ENCODE measurements around the gene DLGAP3. TPM values are rescaled to one million over a fixed set of nuclear protein-coding genes. Genes with fewer than 3 reads are reported as not detected.
A peak's percentile ranks its signal among the peaks of the same experiment; 100 is the strongest.

The DLGAP3 gene
- total RNA-seq, 1 experiment from 2014 or later = 0.34 TPM

DNA sequence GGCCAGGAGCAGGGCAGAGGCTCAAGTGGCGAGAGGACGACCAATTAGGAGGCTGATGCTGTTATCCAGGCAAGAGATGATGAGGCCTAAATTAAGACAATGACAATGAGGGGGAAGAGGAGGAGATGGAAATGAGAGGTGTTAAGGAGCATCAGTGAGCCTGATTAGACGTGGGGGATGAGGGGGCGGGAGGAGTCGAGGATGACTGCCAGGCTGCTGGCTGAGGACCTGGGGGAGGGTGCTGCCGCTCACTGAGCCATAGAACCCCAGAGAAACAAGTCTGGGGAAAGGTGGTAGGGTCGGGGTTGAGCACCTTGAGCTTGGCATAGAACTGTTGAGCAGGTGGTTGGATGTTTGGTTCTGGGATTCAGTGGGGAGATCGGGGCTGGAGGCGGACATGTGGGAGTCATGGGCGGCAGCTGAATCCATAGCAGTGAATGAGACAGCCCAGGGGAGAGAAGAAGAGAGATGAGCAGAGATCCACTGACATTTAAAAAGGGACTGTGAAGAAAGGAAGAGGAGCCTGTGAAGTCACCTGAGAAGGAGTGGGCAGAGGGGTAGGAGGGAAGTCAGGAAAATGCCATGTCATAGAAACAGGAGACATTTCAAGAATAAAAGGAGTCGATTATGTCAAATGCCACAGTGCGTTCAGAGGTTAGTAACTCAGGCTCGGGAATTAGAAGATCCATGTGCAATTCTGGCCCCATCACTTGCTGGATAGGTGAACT is 28.5 kb downstream of the DLGAP3 start:
- DNase-seq (ENCODE audit: low read depth) = no peak

DNA sequence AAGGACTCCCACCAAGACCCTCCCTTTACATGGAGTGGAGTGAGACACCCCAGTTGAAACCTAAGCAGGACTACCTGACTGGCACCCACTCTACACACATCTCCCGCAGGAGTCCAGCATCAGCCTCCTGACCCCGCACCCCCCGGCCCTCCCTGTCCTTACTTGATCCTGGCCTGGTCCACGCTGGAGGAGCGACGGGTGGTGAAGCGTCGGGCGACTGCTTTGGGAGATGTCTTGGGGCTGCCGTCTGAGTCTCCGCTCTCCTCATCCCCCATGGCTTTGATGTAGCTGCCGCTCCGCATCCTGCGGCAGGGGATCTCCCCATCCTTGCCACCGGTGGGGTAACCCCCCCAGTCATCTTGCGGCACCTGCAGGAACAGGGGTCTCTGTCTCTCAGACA is 29.5 kb downstream of the DLGAP3 start:
- DNase-seq (ENCODE audit: low read depth) = no peak

DNA sequence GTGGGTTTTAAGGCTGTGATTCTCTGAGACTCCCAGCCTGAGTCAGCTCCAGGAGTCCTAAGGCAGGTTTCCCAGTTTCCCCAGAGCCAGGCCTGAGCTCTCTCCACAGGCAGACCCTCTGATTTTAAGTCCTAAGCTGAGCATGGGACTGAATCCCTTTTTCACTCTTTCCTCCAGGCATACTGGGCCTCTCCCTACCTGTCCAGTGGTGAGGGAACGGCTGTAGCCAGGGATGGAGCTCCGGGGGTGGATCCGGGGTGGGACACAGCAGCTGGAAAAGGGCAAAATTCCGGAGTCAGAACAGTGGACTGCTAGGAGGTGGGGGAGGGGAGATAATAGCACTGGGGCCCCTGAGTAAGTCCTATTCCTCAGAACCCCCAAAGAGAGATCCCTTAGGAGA is 30.0 kb downstream of the DLGAP3 start:
- no peak for DNase-seq (ENCODE audit: low read depth)

GRCh38 chr1:34898330-34898761 is 31.1 kb downstream of the DLGAP3 start:
- no peak for DNase-seq (ENCODE audit: low read depth)

DNA sequence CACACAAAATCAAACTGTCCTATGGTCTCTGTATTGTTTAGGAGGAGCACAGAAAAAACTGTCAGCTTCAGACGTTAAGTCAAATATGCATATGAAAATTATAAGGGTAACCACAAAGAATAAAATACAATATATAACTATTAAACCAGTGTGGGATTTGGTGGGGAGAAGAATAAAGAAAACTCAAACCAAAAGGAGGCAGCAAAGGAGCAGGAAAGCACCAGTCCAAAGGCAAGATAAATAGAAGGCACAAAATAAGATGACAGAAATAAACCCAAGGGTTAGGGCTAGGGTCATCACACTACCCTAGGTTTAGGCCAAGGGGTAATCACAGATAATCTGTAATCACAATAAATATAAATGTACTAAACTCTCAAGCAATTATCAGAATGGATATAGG is 32.8 kb downstream of the DLGAP3 start:
- no peak for DNase-seq (ENCODE audit: low read depth)

DNA sequence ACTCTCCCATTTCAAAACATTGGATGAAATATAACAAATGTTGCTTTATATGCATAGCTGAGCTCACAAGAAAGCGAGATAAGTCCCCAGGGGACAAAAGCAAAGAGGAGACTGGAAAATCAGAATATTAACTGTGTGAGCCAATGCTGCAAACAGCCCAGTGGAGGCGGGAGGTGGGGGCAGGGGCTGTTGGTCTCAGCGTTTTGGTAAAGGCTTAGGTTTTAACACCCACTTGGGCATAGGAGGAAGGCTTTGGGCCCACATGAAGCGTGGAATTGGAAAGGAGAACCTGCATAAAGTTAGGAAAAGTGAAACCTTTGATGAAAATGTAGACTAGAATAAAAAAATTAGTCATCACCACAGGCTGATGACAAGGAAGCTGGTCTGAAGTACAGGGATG is 39.7 kb downstream of the DLGAP3 start:
- DNase-seq (ENCODE audit: low read depth) = no peak

DNA sequence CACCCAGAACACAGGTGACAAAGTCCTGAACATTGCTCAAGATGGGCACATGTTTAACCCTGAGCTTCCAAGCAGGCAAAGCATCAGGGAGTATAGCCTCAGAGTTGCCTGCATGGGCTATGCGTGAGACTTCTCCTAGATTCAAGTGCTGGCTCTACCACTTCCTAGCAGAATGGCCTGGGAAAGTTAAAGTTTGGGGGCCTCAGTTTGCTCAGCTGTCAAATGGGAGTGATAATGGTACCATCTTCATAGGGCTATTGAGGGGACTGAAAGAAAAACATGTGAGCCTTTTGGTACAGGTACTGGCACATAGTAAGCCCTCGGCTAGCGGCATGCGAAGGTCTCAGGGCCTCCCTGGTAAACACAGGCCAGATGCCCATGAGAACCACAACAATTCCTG is 41.9 kb downstream of the DLGAP3 start:
- DNase-seq (ENCODE audit: low read depth) = no peak

GRCh38 chr1:34885405-34886247 is 43.8 kb downstream of the DLGAP3 start:
- DNase-seq (ENCODE audit: low read depth) = peak; percentile 56

GRCh38 chr1:34884961-34885360 is 44.5 kb downstream of the DLGAP3 start:
- DNase-seq (ENCODE audit: low read depth) = no peak

- DNase-seq (ENCODE audit: low read depth) = no peak
Observed at GRCh38 chr1:34884536-34884935, 44.9 kb downstream of the DLGAP3 start.

- DNase-seq (ENCODE audit: low read depth) = no peak
Observed at GRCh38 chr1:34879230-34879629, 50.2 kb downstream of the DLGAP3 start.

- DNase-seq (ENCODE audit: low read depth) = no peak
Observed at GRCh38 chr1:34876406-34876805, 53.0 kb downstream of the DLGAP3 start.

GRCh38 chr1:34874296-34874952 is 55.0 kb downstream of the DLGAP3 start:
- no peak for DNase-seq (ENCODE audit: low read depth)

DNA sequence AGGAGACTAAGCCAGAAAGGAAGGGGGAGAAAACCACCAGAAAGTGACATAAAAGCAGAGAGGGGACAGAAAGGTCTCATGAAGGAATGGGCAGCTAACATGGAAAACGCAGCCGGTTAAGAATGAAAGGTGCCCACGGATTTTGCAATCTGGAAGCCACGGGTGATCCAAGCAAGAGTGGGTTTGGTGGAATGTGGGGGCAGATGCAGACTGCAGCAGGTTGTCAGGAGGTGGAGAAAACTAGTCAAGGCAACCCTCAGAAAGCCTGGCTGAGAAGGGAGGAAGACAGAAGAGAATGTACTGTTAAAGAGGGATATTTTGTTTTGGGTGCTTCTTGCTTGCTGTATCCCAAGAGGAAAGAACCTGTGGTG is 57.3 kb downstream of the DLGAP3 start:
- DNase-seq (ENCODE audit: low read depth) = no peak

DNA sequence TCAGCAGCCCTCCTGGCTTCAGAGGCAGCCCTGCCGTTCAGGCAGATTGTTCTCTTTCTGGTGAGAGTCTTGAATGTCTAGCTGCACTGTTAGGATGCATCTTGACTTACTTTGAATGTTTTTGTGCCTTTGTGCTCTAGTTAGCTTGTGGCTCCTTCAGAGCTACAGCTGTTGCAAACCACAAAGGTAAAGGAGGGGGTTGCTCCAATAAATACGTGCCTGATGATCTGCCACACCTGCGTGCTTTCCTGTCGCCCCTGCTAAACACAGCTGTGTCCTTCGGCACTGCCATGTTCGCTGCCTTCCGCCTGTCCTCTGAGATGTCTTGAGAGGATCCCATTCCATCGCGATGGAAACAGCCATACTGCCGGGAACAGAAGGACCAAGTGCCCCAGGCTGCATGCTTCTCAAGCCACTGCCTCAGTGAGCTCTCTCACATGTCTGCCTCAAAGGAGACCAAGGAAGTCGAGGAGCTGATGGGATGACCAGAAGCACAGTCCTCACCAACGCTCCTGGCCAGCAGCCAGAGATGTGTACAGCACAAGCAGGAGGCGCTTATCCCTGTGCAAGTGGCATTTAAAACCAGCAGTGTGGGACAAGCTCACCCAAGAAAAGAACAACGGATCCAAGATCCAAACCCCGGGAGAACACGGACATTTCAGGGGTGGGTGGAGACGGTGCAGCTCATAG is 57.9 kb downstream of the DLGAP3 start:
- no peak for DNase-seq (ENCODE audit: low read depth)

DNA sequence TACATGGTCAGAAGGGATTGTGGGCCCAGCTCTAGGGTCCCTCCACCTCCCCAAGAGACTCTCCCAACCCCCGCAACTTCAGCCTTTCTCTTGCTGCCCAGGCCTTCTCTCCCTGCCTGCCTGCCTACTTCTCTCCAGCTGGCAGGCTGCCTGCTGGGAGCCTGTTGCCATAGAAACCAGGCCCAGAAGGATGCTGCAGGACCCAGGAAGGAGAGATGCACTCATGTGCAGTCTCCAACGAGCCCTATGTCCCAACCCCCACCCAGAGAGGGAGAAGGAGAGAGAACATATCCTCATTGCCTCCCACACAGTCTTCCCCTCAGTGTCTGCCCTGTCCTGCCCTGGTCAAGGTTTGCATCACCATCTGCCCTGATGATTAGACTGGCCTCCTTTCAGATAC is 59.1 kb downstream of the DLGAP3 start:
- no peak for DNase-seq (ENCODE audit: low read depth)

DNA sequence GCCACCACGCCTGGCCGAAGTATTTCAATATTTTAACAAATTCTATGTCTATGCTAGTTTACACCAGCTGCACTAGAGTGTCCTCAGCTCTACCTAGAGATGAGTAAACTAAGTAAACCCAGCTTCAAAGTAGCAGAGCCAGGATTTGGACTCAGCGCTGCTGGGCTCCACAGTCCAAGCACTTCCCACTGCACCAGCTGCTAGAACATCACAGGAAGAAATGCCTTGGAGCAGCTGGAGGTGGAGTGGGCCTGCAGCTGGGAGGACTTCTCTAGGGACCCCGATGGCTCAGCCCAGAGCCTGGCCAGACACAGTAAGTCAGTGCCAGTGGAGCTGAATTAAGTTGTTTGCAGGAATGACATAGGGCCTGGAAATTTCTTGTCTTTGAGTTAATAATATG is 59.7 kb downstream of the DLGAP3 start:
- DNase-seq (ENCODE audit: low read depth) = no peak

GRCh38 chr1:34868230-34869049 is 61.0 kb downstream of the DLGAP3 start:
- DNase-seq (ENCODE audit: low read depth) = no peak

- DNase-seq (ENCODE audit: low read depth) = no peak
Observed at GRCh38 chr1:34867415-34867814, 62.0 kb downstream of the DLGAP3 start.

DNA sequence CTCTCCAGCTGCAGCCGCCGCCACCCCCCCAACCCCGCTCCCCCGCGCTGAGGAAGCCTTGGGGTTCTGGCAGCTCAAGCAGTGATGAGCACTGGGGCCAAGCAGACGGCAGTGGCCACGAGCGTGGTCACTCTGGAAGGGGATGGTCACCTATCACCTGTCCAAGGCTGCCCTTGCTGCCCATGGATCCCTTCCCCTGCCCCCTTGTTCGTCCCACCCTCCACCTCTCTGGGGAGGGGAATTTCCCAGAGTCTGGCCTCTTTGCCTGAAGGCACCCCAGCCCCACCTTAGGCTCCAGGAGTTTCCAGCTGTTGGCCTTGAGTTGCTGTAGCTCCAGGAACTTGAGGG is 62.7 kb downstream of the DLGAP3 start:
- DNase-seq (ENCODE audit: low read depth) = no peak

DNA sequence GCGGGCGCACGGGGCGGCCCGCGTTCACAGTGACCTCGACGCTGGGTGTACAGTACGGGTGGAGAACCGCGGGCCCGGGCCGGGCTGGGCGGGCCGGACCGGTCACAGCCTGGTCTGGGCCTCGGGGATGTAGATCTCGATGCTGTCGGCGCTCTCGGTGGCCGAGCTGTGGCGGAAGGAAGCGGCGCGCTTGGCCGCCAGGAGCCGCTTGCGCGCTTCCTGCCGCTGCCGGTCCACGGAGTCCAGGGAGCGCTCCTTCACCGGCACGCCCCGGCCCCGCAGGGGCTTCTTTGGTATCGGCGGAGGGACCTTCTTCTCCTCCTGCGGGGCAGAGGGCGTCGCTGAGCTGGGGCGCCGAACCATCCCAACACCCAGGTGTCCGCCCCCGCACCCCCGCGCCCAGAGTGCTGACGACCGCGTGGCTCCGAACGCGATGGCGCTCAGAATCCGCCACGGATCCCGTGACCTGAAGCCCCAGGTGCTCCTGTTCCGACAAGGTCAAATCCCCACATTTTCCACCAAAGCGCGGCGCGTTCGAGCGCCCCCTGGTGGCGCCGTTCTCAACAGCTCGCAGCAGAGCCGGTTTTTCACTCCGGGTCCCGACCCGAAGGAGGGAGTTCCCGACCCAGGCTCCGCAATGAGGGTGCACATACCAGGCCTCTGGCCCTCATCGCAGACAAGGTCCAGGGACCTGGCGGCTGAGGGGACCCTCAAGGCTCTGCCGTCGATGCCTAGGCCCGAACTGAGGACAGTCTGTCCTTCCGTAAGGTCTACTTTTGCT is 63.3 kb downstream of the DLGAP3 start:
- peak; percentile 85 for DNase-seq (ENCODE audit: low read depth)

Data from Daoy (cell line).